Adrenal gland (tissue), 5 donors: Measurements from ENCODE around the gene TSC22D2.

Experiments used
- CTCF ChIP-seq, 6 experiments: fragments of 450-650 bp in 4 of 6; fragments of 200-600 bp in 2 of 6; sonication (generic) in 1 of 6; IDR thresholded peaks; 1 replicate in 5 of 6; 2 replicates in 1 of 6; pipeline versions ENCODE4 v1.5.1 to v1.8.0; 2016 to 2021; ENCODE audit warnings: antibody characterized with exemption in 6 of 6, mild to moderate bottlenecking in 2 of 6, moderate library complexity in 1 of 6
- POLR2A ChIP-seq, 2 donors: fragments of 450-650 bp; IDR thresholded peaks; one replicate each; pipeline ENCODE4 v1.6.1; 2017; ENCODE audit warnings: antibody characterized with exemption in 2 of 2, mild to moderate bottlenecking in 2 of 2, moderate library complexity in 1 of 2
- donor health status: DM: no; HTN: no; CAD: no.

GRCh38 chr3:150447084-150447483 is 39.0 kb downstream of the TSC22D2 start:
- TF ChIP-seq CTCF (IDR thresholded peaks at IDR 0.05) (no peak), POLR2A (IDR thresholded peaks at IDR 0.05) (no peak)
